ENCODE data around the gene SERPINE2. TPM values are rescaled to one million over a fixed set of nuclear protein-coding genes. Genes with fewer than 3 reads are reported as not detected.

Gene SERPINE2
- total RNA-seq, 1 donor = 658 TPM

DNA sequence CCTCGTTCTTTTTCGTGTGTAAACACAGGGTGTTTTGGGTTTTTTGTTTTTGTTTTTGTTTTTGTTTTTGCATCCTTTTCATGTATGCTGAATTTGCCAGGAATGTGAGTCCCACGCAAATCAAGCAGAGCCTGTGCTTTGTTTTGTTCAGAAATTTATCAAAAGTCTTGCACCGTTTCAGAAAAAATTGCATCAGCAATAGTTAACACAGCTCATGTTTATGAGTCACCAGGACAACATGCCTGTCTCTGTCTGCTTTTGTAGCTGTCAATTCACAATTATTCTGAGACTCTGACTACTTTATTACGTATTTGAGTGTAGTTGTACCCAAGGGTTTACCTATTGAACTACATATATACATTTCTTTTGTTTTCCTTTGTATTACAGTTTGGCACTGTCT lies 43.5 kb downstream of the SERPINE2 start:
- H3K4me2 ChIP-seq (ENCODE audit: insufficient read depth, low read length) = no peak overlapping the region
- no peaks in the 10 kb centered on the region for H3K9me3 ChIP-seq (ENCODE audit: low read depth, low read length)
- DNase-seq (ENCODE audit: insufficient read length, low spot score, missing footprints) = no peak
- H2AFZ ChIP-seq (ENCODE audit: low read length) = no peak overlapping the region
- H4K20me1 ChIP-seq (ENCODE audit: insufficient read depth, low read length) = no peaks in the 10 kb centered on the region
- peaks cover 19% of the 10 kb centered on the region for H3K79me2 ChIP-seq (ENCODE audit: insufficient read depth, low read length)
- TF ChIP-seq CTCF (IDR thresholded peaks at IDR 0.05; ENCODE audit: extremely low read depth, low read depth, low read length) = no peak
- no peaks in the 10 kb centered on the region for H3K27me3 ChIP-seq (ENCODE audit: insufficient read depth, low read length)
- peaks cover 77% of the 10 kb centered on the region for H3K36me3 ChIP-seq (ENCODE audit: insufficient read depth, low read length)
- H3K27ac ChIP-seq (ENCODE audit: low read depth, low read length) = peak overlapping the region; percentile 10
- no peaks in the 10 kb centered on the region for H3K4me1 ChIP-seq (ENCODE audit: insufficient read depth, low read length)
- H3K4me3 ChIP-seq (ENCODE audit: insufficient read depth, low read length) = no peak overlapping the region

DNA sequence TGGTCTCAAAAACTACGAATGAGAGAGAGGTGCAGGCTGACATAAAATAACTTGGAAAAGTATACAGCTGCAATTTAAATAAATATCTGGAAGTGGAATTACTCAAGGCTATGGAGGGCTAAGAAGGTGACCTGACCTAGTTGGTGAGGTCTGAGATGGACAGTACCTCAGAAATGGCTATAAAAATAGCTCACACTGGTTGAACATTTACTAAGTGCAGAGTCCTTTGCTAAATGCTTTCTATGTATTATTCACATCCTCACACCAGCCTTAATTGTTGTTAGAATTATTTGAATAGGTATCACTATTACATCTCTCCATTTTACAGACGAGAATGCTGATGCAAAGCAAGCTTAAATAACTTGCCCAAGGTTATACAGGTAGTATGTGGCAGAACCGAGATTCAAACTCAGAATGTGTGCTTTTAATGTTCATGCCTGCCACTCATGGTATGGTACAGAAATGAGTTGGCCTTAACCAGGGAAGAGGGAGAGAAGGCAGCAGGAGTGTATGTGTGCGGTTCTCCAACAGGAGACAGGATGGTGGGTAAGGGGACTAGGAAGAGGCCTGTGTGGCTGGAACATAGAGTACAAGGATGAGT lies 44.4 kb downstream of the SERPINE2 start:
- Histone ChIP-seq H4K20me1 (ENCODE audit: insufficient read depth, low read length) (no peaks in the 10 kb centered on the region), H3K4me3 (ENCODE audit: insufficient read depth, low read length) (no peak overlapping the region), H3K36me3 (ENCODE audit: insufficient read depth, low read length) (peaks cover 75% of the 10 kb centered on the region), H3K4me2 (ENCODE audit: insufficient read depth, low read length) (no peak overlapping the region), H3K9me3 (ENCODE audit: low read depth, low read length) (no peaks in the 10 kb centered on the region), H3K27me3 (ENCODE audit: insufficient read depth, low read length) (no peaks in the 10 kb centered on the region), H3K79me2 (ENCODE audit: insufficient read depth, low read length) (peaks cover 19% of the 10 kb centered on the region), H3K4me1 (ENCODE audit: insufficient read depth, low read length) (no peaks in the 10 kb centered on the region), H3K27ac (ENCODE audit: low read depth, low read length) (peak overlapping the region; percentile 10), H2AFZ (ENCODE audit: low read length) (no peak overlapping the region)
- no peak for DNase-seq (ENCODE audit: insufficient read length, low spot score, missing footprints)
- TF ChIP-seq CTCF (IDR thresholded peaks at IDR 0.05; ENCODE audit: extremely low read depth, low read depth, low read length) = no peak

- Histone ChIP-seq H3K27me3 (ENCODE audit: insufficient read depth, low read length) (no peaks in the 10 kb centered on the region), H2AFZ (ENCODE audit: low read length) (no peak overlapping the region), H3K36me3 (ENCODE audit: insufficient read depth, low read length) (peaks cover 74% of the 10 kb centered on the region), H3K4me3 (ENCODE audit: insufficient read depth, low read length) (no peak overlapping the region), H3K4me2 (ENCODE audit: insufficient read depth, low read length) (no peak overlapping the region), H3K9me3 (ENCODE audit: low read depth, low read length) (no peaks in the 10 kb centered on the region), H3K4me1 (ENCODE audit: insufficient read depth, low read length) (no peaks in the 10 kb centered on the region), H3K79me2 (ENCODE audit: insufficient read depth, low read length) (peaks cover 15% of the 10 kb centered on the region), H3K27ac (ENCODE audit: low read depth, low read length) (no peak overlapping the region), H4K20me1 (ENCODE audit: insufficient read depth, low read length) (no peaks in the 10 kb centered on the region)
- DNase-seq (ENCODE audit: insufficient read length, low spot score, missing footprints) = peak; percentile 78
- TF ChIP-seq CTCF (IDR thresholded peaks at IDR 0.05; ENCODE audit: extremely low read depth, low read depth, low read length) = peak; percentile 84
Observed at GRCh38 chr2:223993634-223994232, 45.4 kb downstream of the SERPINE2 start.

DNA sequence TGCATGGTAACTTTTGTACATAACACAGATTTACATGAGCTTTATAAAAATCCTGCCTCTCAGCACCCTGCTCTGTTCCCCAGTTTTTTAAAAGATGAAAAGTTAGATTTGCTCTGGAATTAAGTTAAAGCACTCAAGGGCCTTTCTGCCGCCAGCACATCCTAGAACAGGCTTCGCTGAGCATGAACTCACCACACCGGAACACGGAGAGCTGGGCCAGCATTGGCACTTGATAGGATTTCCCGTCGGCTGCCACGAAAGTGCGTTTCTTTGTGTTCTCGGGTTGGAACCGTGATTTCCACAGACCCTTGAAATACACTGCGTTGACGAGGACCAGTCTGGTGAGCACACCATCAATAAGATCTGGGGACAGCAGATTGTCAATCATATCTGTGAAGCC lies 47.5 kb downstream of the SERPINE2 start:
- Histone ChIP-seq H3K27ac (ENCODE audit: low read depth, low read length) (no peak overlapping the region), H2AFZ (ENCODE audit: low read length) (no peak overlapping the region), H3K4me3 (ENCODE audit: insufficient read depth, low read length) (no peak overlapping the region), H3K79me2 (ENCODE audit: insufficient read depth, low read length) (peaks cover 9% of the 10 kb centered on the region), H3K36me3 (ENCODE audit: insufficient read depth, low read length) (peaks cover 77% of the 10 kb centered on the region), H3K4me1 (ENCODE audit: insufficient read depth, low read length) (no peaks in the 10 kb centered on the region), H3K27me3 (ENCODE audit: insufficient read depth, low read length) (no peaks in the 10 kb centered on the region), H3K9me3 (ENCODE audit: low read depth, low read length) (no peaks in the 10 kb centered on the region), H4K20me1 (ENCODE audit: insufficient read depth, low read length) (no peaks in the 10 kb centered on the region), H3K4me2 (ENCODE audit: insufficient read depth, low read length) (no peak overlapping the region)
- no peak for TF ChIP-seq CTCF (IDR thresholded peaks at IDR 0.05; ENCODE audit: extremely low read depth, low read depth, low read length)
- DNase-seq (ENCODE audit: insufficient read length, low spot score, missing footprints) = no peak
